ENCODE results near the gene POLA2.
"Not testable (repeated sequence)": the region's sequence is repeated elsewhere in the genome, so short reads cannot be mapped to it uniquely, and the experiment has no call there.

POLA2 gene, protein sequence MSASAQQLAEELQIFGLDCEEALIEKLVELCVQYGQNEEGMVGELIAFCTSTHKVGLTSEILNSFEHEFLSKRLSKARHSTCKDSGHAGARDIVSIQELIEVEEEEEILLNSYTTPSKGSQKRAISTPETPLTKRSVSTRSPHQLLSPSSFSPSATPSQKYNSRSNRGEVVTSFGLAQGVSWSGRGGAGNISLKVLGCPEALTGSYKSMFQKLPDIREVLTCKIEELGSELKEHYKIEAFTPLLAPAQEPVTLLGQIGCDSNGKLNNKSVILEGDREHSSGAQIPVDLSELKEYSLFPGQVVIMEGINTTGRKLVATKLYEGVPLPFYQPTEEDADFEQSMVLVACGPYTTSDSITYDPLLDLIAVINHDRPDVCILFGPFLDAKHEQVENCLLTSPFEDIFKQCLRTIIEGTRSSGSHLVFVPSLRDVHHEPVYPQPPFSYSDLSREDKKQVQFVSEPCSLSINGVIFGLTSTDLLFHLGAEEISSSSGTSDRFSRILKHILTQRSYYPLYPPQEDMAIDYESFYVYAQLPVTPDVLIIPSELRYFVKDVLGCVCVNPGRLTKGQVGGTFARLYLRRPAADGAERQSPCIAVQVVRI

GRCh38 chr11:65261591-65262380, at the start of gene POLA2:
TSS of gene POLA2 (plus strand) at chr11:65261962. CDS start at chr11:65262293, 331 bp downstream.
- peak; percentile 97 for DNase-seq

- DNase-seq: no peak
Measured at GRCh38 chr11:65212226-65212801, 49.4 kb upstream of the POLA2 start.

- no peak for DNase-seq
Measured at GRCh38 chr11:65213322-65214211, 48.2 kb upstream of the POLA2 start.

GRCh38 chr11:65214212-65214845, 47.4 kb upstream of the POLA2 start:
- DNase-seq: no peak

DNA sequence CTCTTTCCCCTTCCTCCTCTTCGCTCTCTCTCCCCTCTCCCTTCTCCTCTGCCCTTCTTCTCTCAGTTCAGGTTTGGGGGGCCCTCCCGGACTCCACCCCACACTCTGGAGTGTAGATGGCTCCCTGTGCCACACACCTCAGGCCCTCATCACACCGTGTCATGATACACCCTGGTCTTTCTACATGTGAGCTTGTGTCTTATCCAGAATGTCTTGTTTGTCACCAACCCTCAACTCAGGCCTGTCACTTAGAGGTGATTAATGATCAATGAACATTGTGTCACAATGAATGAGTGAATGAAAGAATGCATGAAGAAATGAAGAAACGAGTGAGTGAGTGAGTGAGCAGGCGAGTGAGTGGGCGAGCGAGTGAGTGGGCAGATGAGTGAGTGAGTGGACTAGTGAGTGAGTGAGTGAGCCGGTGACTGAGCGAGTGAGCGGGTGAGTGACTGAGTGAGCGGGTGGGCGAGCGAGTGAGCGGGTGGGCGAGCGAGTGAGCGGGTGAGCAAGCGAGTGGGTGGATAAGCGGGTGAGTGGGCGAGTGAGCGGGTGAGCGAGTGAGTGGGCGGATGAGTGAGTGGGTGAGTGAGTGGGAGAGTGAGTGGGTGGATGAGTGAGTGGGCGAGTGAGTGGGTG, 46.2 kb upstream of the POLA2 start:
- DNase-seq: no peak

- DNase-seq: no peak
Measured at GRCh38 chr11:65216830-65217229, 44.9 kb upstream of the POLA2 start.

- no peak for DNase-seq
Measured at GRCh38 chr11:65217441-65218423, 44.0 kb upstream of the POLA2 start.

DNA sequence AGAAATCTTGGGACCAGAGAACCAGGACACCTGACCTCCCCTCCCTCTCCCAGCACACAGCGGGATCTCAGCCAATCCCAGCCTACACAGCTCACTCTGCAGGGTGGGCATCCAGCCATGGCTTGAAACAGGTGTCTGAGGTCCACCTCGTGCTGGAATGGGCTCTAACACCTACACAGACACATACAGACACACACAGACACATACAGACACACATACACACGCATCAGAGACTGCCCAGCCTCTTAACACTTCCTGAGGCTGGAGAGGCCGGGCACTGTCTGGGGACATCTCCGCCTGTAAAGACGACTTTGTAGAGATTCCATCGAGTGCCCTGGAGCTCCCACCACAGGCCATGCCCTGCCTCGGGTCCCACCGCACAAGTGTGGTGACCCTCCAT, 43.3 kb upstream of the POLA2 start:
- DNase-seq: no peak

GRCh38 chr11:65219930-65220213, 41.9 kb upstream of the POLA2 start:
- DNase-seq: no peak

DNA sequence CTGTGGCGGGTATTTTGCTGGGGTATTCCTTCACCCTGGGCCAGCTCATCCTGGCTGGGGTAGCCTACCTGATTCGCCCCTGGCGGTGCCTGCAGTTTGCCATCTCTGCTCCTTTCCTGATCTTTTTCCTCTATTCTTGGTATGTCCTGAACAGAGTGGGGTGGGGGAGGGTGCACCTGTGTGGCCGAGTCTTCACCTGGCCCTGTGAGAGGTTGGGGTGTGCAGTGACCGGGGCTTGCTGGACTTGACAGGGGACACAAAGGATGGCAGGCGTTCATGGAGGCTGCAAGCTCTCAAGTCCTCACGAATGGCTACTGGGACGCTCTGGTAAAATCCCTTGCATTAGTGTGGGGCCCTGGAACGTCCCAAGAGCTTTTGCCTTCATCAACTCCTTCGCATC, 40.7 kb upstream of the POLA2 start:
- no peak for DNase-seq

- DNase-seq: no peak
Measured at GRCh38 chr11:65223011-65223410, 38.8 kb upstream of the POLA2 start.

- no peak for DNase-seq
Measured at GRCh38 chr11:65224930-65225278, 36.9 kb upstream of the POLA2 start.

DNA sequence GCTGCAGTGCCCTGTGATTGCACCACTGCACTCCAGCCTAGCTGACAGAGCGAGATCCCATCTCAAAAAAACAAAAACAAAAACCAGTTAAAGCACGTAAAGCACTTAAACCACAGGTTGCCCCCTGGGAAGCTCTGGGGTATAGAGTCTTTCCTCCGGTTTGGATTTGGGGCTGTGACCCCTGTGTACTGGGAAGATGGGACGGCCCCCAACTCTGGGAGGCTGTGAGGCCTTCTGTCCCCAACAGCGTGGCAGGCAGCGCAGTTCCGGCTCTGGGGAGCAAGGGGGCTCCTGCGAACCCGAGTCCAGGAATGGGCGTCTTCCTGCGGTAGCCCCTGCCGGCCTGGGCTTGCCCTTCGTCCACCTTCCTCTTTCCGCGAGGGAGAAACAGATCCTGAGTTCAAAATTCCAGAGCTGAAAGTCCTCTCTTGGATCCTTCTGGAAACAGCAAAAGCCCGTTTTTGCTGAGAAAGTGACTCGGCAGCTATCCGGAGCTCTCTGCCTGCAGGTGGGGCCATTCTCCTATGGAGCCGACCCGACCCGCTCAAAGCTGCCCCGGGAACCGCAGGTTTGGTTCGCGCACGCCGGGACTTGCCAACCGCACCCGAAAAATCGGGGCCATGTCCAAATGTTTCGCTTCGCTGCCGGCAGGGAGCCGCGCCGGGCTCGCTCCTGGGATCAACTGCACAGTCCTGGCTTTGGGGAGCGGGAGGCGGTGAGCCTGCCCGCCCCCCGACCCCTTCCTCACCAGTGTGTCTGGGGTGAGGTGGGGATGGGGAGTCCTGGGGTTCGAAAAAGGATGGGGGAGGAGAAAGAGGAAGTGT, 36.3 kb upstream of the POLA2 start:
- no peak for DNase-seq

- no peak for DNase-seq
Measured at GRCh38 chr11:65226103-65226442, 35.7 kb upstream of the POLA2 start.

- no peak for DNase-seq
Measured at GRCh38 chr11:65227879-65228278, 33.9 kb upstream of the POLA2 start.

DNA sequence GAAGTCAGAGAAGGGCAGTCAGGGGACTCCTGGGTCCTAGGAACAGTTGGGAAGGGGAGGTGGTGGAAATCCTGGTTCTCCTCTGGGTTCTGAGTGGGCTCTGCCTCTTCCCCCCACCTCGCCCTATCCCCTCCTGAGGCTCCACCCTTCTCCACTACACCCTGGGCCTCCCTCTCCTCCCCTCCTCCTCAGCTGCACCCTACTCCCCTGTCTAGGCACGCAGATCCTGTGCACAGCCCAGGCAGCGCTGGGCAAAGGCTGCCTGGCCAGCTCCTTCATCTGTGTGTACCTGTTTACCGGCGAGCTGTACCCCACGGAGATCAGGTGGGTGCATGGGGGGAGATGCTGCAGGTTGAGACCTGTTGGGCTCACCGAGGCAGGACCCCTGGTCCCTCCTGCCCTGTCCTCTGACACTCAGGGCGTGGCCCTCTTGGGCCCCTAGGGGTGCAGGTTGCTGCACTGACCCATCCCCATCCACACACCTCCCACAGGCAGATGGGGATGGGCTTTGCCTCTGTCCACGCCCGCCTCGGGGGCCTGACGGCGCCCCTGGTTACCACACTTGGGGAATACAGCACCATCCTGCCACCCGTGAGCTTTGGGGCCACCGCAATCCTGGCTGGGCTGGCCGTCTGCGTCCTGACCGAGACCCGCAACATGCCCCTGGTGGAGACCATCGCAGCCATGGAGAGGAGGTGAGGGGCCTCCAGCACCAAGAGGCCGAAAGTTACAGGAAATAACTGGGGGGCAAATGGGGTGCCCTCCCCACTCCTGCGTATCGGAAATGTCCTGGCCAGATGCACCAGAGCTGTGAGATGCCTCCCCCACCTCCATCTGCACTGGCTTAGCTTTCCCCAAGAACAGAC, 25.3 kb upstream of the POLA2 start:
- no peak for DNase-seq

GRCh38 chr11:65238302-65238701, 23.5 kb upstream of the POLA2 start:
- not testable (repeated sequence) for DNase-seq

DNA sequence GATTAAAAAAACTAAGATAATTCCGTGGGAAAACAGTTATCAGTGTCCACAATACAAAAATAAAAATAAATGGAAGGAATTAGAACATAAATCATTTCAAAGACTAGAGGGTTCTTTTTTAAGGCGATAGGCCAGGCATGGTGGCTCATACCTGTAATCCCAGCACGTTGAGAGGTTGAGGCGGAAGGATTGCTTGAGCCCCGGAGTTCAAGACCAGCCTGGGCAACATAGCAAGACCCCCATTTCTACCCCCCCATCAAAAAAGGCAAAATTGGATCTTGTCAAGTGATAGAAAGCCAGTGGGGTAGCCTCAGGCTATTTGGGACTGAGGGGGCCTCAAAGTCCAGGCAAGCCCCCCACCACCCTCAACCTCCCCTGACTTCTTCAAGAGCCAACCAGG, 20.6 kb upstream of the POLA2 start:
- no peak for DNase-seq

DNA sequence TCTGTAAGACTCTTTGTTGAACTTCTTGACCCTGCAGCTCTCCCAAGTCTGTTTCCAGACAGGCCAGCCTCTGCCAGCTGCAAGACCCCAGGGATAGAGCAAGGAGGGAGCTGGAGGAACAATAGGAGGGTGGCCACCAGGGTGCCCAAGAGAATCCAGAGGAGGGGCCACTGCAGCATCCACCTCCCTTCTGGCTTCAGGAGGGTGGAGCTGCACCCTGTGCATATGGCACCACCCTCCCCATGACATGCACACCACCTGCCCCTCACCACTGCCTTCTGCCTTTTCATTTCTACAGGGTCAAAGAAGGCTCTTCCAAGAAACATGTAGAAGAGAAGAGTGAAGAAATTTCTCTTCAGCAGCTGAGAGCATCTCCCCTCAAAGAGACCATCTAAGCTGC, 20.1 kb upstream of the POLA2 start:
- no peak for DNase-seq

Data from NCI-H1436 (cell line).